Heart left ventricle (tissue), 13 donors: Measurements from ENCODE around the gene CNTFR.

Experiments
- CTCF ChIP-seq, 12 donors: fragments of 200-600 bp; sonication (generic) in 4 of 12; IDR thresholded peaks; one replicate each; pipeline versions ENCODE4 v1.5.0 to v1.8.0; 2018 to 2022; ENCODE audit warnings: antibody characterized with exemption in 12 of 12, mild to moderate bottlenecking in 5 of 12
- POLR2A ChIP-seq, 2 donors: fragments of 450-650 bp; IDR thresholded peaks; one replicate each; pipeline ENCODE4 v1.6.1; 2017; ENCODE audit warnings: antibody characterized with exemption in 2 of 2, mild to moderate bottlenecking in 2 of 2, moderate library complexity in 2 of 2
- donor health status: ischemic (EF 13 %, LVEDD 7.1; RV severe dilation, severe dysfunction).
- donor health status: DM: no; HTN: yes; CAD: no.
- donor health status: DM: no; HTN: no; CAD: no.
- donor health status: ischemic (EF 25% LVEDD 6.9; RV normal size, moderate dysfunction).
- donor health status: ischemic (EF 25% LVEDD 5.7; RV mildly dilated, moderate dysfunction).
- donor health status: ischemic (EF 35%, LVEDD 5.7; RV mildly dilated, moderate dysfunction).
- donor health status: nonischemic (EF 11% LVEDD 7.7; RV severe dilation, severe dysfunction).
- donor health status: DM: yes; HTN: yes; CAD: no.
- donor health status: PGD.
- donor health status: ischemic (EF 29% LVEDD 5.4; RV normal size, mild dysfunction).
- donor health status: nonischemic (EF 23%, LVEDD 6.1; RV moderate dilation, normal function).

- TF ChIP-seq CTCF (IDR thresholded peaks at IDR 0.05) (no peak), POLR2A (IDR thresholded peaks at IDR 0.05) (no peak)
These were observed 75.8 kb downstream of the CNTFR start for GRCh38 chr9:34513567-34514214.
